HUES48 (cell line): ENCODE measurements around the gene RAPGEF3.

ENCODE experiments used
- H3K27ac ChIP-seq: one replicate; pipeline ENCODE4 v1.7.0; 2013; ENCODE audit warnings: low read depth, low read length, inconsistent platforms
- H3K27me3 ChIP-seq: 2 replicates; pipeline ENCODE4 v1.6.1; 2013; ENCODE audit warnings: mild to moderate bottlenecking, low read length; ENCODE audit not compliant: control insufficient read depth, insufficient read depth
- H3K36me3 ChIP-seq: 2 replicates; pipeline ENCODE4 v1.6.1; 2013; ENCODE audit warnings: low read length; ENCODE audit not compliant: control insufficient read depth, insufficient read depth
- H3K4me1 ChIP-seq: 2 replicates; pipeline ENCODE4 v1.6.1; 2013; ENCODE audit warnings: mild to moderate bottlenecking, low read length; ENCODE audit not compliant: control insufficient read depth, insufficient read depth
- H3K4me3 ChIP-seq: 2 replicates; pipeline ENCODE4 v1.5.1; 2013; ENCODE audit warnings: mild to moderate bottlenecking, low read depth, low read length
- H3K9ac ChIP-seq: 2 replicates; pipeline ENCODE4 v1.6.1; 2013; ENCODE audit warnings: mild to moderate bottlenecking, low read depth, low read length, moderate library complexity
- H3K9me3 ChIP-seq: 2 replicates; pipeline ENCODE4 v1.6.1; 2013; ENCODE audit warnings: low read length; ENCODE audit not compliant: control insufficient read depth, insufficient read depth

Gene RAPGEF3

GRCh38 chr12:47766502-47767215, 8.0 kb upstream of the RAPGEF3 start:
- Histone ChIP-seq H3K9me3 (no peaks in the 10 kb centered on the region), H3K4me3 (no peak overlapping the region), H3K4me1 (peaks cover 11% of the 10 kb centered on the region), H3K27me3 (no peaks in the 10 kb centered on the region), H3K27ac (no peak overlapping the region), H3K36me3 (no peaks in the 10 kb centered on the region), H3K9ac (no peak overlapping the region)

- Histone ChIP-seq H3K36me3 (no peaks in the 10 kb centered on the region), H3K9ac (no peak overlapping the region), H3K4me1 (peaks cover 6% of the 10 kb centered on the region), H3K4me3 (no peak overlapping the region), H3K27me3 (no peaks in the 10 kb centered on the region; the same call in 1 of the 2 replicates), H3K27ac (no peak overlapping the region), H3K9me3 (no peaks in the 10 kb centered on the region)
Observed at GRCh38 chr12:47763481-47764346, 5.0 kb upstream of the RAPGEF3 start.

GRCh38 chr12:47762850-47763465, 4.3 kb upstream of the RAPGEF3 start:
- peaks cover 5% of the 10 kb centered on the region for H3K4me1 ChIP-seq
- H3K27me3 ChIP-seq = peaks cover 1% of the 10 kb centered on the region; the same call in 1 of the 2 replicates
- H3K4me3 ChIP-seq = no peak overlapping the region
- no peaks in the 10 kb centered on the region for H3K9me3 ChIP-seq
- H3K36me3 ChIP-seq = no peaks in the 10 kb centered on the region
- H3K9ac ChIP-seq = no peak overlapping the region
- no peak overlapping the region for H3K27ac ChIP-seq

GRCh38 chr12:47758584-47758833, 171 bp downstream of the RAPGEF3 start:
- H3K27me3 ChIP-seq = peaks cover 6% of the 10 kb centered on the region; the same call in 1 of the 2 replicates
- peak overlapping the region; percentile 52 for H3K27ac ChIP-seq
- no peaks in the 10 kb centered on the region for H3K9me3 ChIP-seq
- no peaks in the 10 kb centered on the region for H3K36me3 ChIP-seq
- H3K4me1 ChIP-seq = peaks cover 22% of the 10 kb centered on the region
- no peak overlapping the region for H3K9ac ChIP-seq
- H3K4me3 ChIP-seq = peak overlapping the region; percentile 71

GRCh38 chr12:47757840-47758583, 668 bp downstream of the RAPGEF3 start:
- peak overlapping the region; percentile 71 for H3K4me3 ChIP-seq
- H3K4me1 ChIP-seq = peaks cover 27% of the 10 kb centered on the region
- peak overlapping the region; percentile 52 for H3K27ac ChIP-seq
- H3K36me3 ChIP-seq = no peaks in the 10 kb centered on the region
- peaks cover 6% of the 10 kb centered on the region; the same call in 1 of the 2 replicates for H3K27me3 ChIP-seq
- H3K9ac ChIP-seq = no peak overlapping the region
- no peaks in the 10 kb centered on the region for H3K9me3 ChIP-seq

GRCh38 chr12:47757364-47757839, 1.3 kb downstream of the RAPGEF3 start:
- peaks cover 6% of the 10 kb centered on the region; the same call in 1 of the 2 replicates for H3K27me3 ChIP-seq
- peaks cover 27% of the 10 kb centered on the region for H3K4me1 ChIP-seq
- H3K4me3 ChIP-seq = no peak overlapping the region; the same call in 1 of the 2 replicates
- H3K9me3 ChIP-seq = no peaks in the 10 kb centered on the region
- no peaks in the 10 kb centered on the region for H3K36me3 ChIP-seq
- no peak overlapping the region for H3K27ac ChIP-seq
- no peak overlapping the region for H3K9ac ChIP-seq

- H3K36me3 ChIP-seq = no peaks in the 10 kb centered on the region
- H3K4me1 ChIP-seq = peaks cover 27% of the 10 kb centered on the region
- H3K27me3 ChIP-seq = peaks cover 6% of the 10 kb centered on the region; the same call in 1 of the 2 replicates
- no peak overlapping the region for H3K4me3 ChIP-seq
- H3K9me3 ChIP-seq = no peaks in the 10 kb centered on the region
- H3K9ac ChIP-seq = no peak overlapping the region
- H3K27ac ChIP-seq = no peak overlapping the region
Observed at GRCh38 chr12:47755655-47756562, 2.8 kb downstream of the RAPGEF3 start.

- Histone ChIP-seq H3K27ac (no peak overlapping the region), H3K36me3 (no peaks in the 10 kb centered on the region), H3K9me3 (no peaks in the 10 kb centered on the region), H3K4me1 (peaks cover 27% of the 10 kb centered on the region), H3K4me3 (no peak overlapping the region), H3K9ac (no peak overlapping the region), H3K27me3 (peaks cover 6% of the 10 kb centered on the region; the same call in 1 of the 2 replicates)
Observed at GRCh38 chr12:47754881-47755280, 3.8 kb downstream of the RAPGEF3 start.

GRCh38 chr12:47754126-47754525, 4.6 kb downstream of the RAPGEF3 start:
- peaks cover 27% of the 10 kb centered on the region for H3K4me1 ChIP-seq
- H3K9me3 ChIP-seq = no peaks in the 10 kb centered on the region

More at GRCh38 chr12:47754126-47754525, 4.6 kb downstream of the RAPGEF3 start:
- Histone ChIP-seq H3K27ac (no peak overlapping the region), H3K9ac (no peak overlapping the region), H3K36me3 (no peaks in the 10 kb centered on the region), H3K27me3 (peaks cover 6% of the 10 kb centered on the region; the same call in 1 of the 2 replicates), H3K4me3 (no peak overlapping the region)
